HFFc6 (cell line): ENCODE data around the gene YIPF3. TPM values are rescaled to one million over a fixed set of nuclear protein-coding genes. Genes with fewer than 3 reads are reported as not detected.
A peak's percentile ranks its signal among the peaks of the same experiment; 100 is the strongest.
"Not testable (repeated sequence)": the region's sequence is repeated elsewhere in the genome, so short reads cannot be mapped to it uniquely, and the experiment has no call there.

Experiments used
- DNase-seq: peaks from one replicate; pipeline ENCODE4 v3.0.0-alpha.2; 2018
- H3K27ac Mint-ChIP-seq: 2 replicates; pipeline ENCODE4 v1.8.0; 2020; ENCODE audit warnings: mild to moderate bottlenecking, mixed read lengths
- H3K27me3 Mint-ChIP-seq: 2 replicates; pipeline ENCODE4 v1.8.0; 2021; ENCODE audit warnings: mild to moderate bottlenecking, moderate library complexity, mixed read lengths; ENCODE audit not compliant: insufficient read depth
- H3K36me3 Mint-ChIP-seq: 2 replicates; pipeline ENCODE4 v1.8.0; 2021; ENCODE audit warnings: low read depth, mixed read lengths
- H3K4me1 Mint-ChIP-seq: 2 replicates; pipeline ENCODE4 v1.8.0; 2020; ENCODE audit warnings: low read depth, mixed read lengths
- H3K4me3 Mint-ChIP-seq: 2 replicates; pipeline ENCODE4 v1.8.0; 2020; ENCODE audit warnings: mild to moderate bottlenecking, moderate library complexity, mixed read lengths
- H3K9me3 Mint-ChIP-seq: 2 replicates; pipeline ENCODE4 v1.8.0; 2020; ENCODE audit warnings: mild to moderate bottlenecking, mixed read lengths
- CTCF ChIP-seq: fragments of 200-600 bp; sonication (generic); IDR thresholded peaks from 2 replicates; pipeline ENCODE4 v1.5.0; 2021; ENCODE audit warnings: antibody characterized with exemption, mild to moderate bottlenecking
- long read RNA-seq: library from polyadenylated mRNA; unstranded; transcript quantifications from one replicate; pipeline ENCODE4 v2.0.0, GENCODE V29; 2019
- total RNA-seq, 6 experiments: library from RNA; stranded (reverse); fragmentation: NEBNext Ultra II Directional; extraction: Animal tissue kit (Norgen Biotek cat#: 25700); gene quantifications; 2 replicates in 1 of 6; 3 replicates in 5 of 6; pipeline ENCODE4 v1.2.3, GENCODE V29; 2021

Gene YIPF3
- total RNA-seq: 100 to 1,000 TPM; 147 to 176 (median 158) TPM
- long read RNA-seq, transcript YIPF3-202 (9 exons, 1,576 nt): major isoform, 283 of 324 reads
- long read RNA-seq, partial matches to known transcripts: 17 of 324 reads
- long read RNA-seq, other reads (novel, unspliced or antisense): 18 of 324 reads

- H3K27ac Mint-ChIP-seq: no peak within 1 kb of the TSS
- no peak within 1 kb of the TSS for H3K4me3 Mint-ChIP-seq
- peaks cover 24% of the 10 kb centered on the region for H3K4me1 Mint-ChIP-seq
- H3K36me3 Mint-ChIP-seq: peaks cover 15% of the 10 kb centered on the region
- peak; percentile 98 for DNase-seq
- TF ChIP-seq CTCF: no peak
- no peaks in the 10 kb centered on the region for H3K9me3 Mint-ChIP-seq
- H3K27me3 Mint-ChIP-seq: no peaks in the 10 kb centered on the region
Measured at GRCh38 chr6:43516697-43517504, at the start of gene YIPF3, which contains the start of gene POLR1C. Gene YIPF3 (minus strand): TSS chr6:43516926. CDS start chr6:43516807, 119 bp downstream. Gene POLR1C (plus strand): TSS chr6:43517089. CDS start chr6:43517110, 21 bp downstream.

GRCh38 chr6:43559328-43559727 lies 42.6 kb upstream of the YIPF3 start:
- DNase-seq: no peak
- TF ChIP-seq CTCF: no peak
- H3K27ac Mint-ChIP-seq: no peak overlapping the region
- H3K36me3 Mint-ChIP-seq: peaks cover 30% of the 10 kb centered on the region
- no peaks in the 10 kb centered on the region for H3K27me3 Mint-ChIP-seq
- H3K4me1 Mint-ChIP-seq: no peaks in the 10 kb centered on the region
- no peaks in the 10 kb centered on the region for H3K9me3 Mint-ChIP-seq
- no peak overlapping the region for H3K4me3 Mint-ChIP-seq

- not testable (repeated sequence) for H3K9me3 Mint-ChIP-seq, H3K4me1 Mint-ChIP-seq, H3K27me3 Mint-ChIP-seq, DNase-seq, H3K27ac Mint-ChIP-seq, H3K4me3 Mint-ChIP-seq
- peaks cover 39% of the 10 kb centered on the region for H3K36me3 Mint-ChIP-seq
Measured at GRCh38 chr6:43557620-43558019, 40.9 kb upstream of the YIPF3 start.

GRCh38 chr6:43547222-43547621 lies 30.5 kb upstream of the YIPF3 start:
- no peak for DNase-seq
- Mint-ChIP-seq H3K36me3 (peaks cover 38% of the 10 kb centered on the region), H3K27me3 (no peaks in the 10 kb centered on the region; the same call in none of the 2 replicates), H3K4me1 (no peaks in the 10 kb centered on the region), H3K9me3 (no peaks in the 10 kb centered on the region), H3K4me3 (no peak overlapping the region), H3K27ac (no peak overlapping the region)
- no peak for TF ChIP-seq CTCF

GRCh38 chr6:43544461-43544860 lies 27.7 kb upstream of the YIPF3 start:
- H3K36me3 Mint-ChIP-seq: peaks cover 35% of the 10 kb centered on the region
- H3K27ac Mint-ChIP-seq: no peak overlapping the region
- H3K4me1 Mint-ChIP-seq: no peaks in the 10 kb centered on the region
- H3K27me3 Mint-ChIP-seq: no peaks in the 10 kb centered on the region; the same call in none of the 2 replicates
- no peak for TF ChIP-seq CTCF
- H3K9me3 Mint-ChIP-seq: no peaks in the 10 kb centered on the region
- no peak overlapping the region for H3K4me3 Mint-ChIP-seq
- no peak for DNase-seq
